Measurements from ENCODE around the gene ATP8A2.

- TF ChIP-seq, protein P1, sequence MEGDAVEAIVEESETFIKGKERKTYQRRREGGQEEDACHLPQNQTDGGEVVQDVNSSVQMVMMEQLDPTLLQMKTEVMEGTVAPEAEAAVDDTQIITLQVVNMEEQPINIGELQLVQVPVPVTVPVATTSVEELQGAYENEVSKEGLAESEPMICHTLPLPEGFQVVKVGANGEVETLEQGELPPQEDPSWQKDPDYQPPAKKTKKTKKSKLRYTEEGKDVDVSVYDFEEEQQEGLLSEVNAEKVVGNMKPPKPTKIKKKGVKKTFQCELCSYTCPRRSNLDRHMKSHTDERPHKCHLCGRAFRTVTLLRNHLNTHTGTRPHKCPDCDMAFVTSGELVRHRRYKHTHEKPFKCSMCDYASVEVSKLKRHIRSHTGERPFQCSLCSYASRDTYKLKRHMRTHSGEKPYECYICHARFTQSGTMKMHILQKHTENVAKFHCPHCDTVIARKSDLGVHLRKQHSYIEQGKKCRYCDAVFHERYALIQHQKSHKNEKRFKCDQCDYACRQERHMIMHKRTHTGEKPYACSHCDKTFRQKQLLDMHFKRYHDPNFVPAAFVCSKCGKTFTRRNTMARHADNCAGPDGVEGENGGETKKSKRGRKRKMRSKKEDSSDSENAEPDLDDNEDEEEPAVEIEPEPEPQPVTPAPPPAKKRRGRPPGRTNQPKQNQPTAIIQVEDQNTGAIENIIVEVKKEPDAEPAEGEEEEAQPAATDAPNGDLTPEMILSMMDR (IDR thresholded peaks at IDR 0.05; ENCODE audit: low read length), result no peak
- TF ChIP-seq EZH2phosphoT487 (IDR thresholded peaks at IDR 0.05; ENCODE audit: low read length), result no peak
These were observed 444.5 kb downstream of the ATP8A2 start for GRCh38 chr13:25816239-25816638.

Data from MM.1S (cell line).